OCI-LY3 (cell line): ENCODE measurements around the gene MACROD2.

Source experiments
- H2AFZ ChIP-seq: fragments of 200-600, 300-600 bp; shearing (Covaris generic); 2 replicates; pipeline ENCODE4 v1.6.0; 2014; ENCODE audit warnings: antibody characterized with exemption, low read depth, low read length
- H3K27ac ChIP-seq: fragments of 200-600, 300-600 bp; sonication (generic); 2 replicates; pipeline ENCODE4 v1.5.1; 2014; ENCODE audit warnings: mild to moderate bottlenecking, low read length, moderate library complexity, mixed read lengths
- H3K27me3 ChIP-seq: fragments of 200-600, 300-600 bp; sonication (generic); 2 replicates; pipeline ENCODE4 v1.6.1; 2014; ENCODE audit warnings: low read depth, low read length, mixed read lengths
- H3K36me3 ChIP-seq: fragments of 200-600, 300-600 bp; sonication (generic); replicated peaks from 2 replicates; pipeline ENCODE3; 2014; ENCODE audit warnings: low read depth, low read length, mixed read lengths
- H3K4me1 ChIP-seq: fragments of 300-600, 200-600 bp; sonication (generic); 2 replicates; pipeline ENCODE4 v1.6.1; 2014; ENCODE audit warnings: low read length, mixed read lengths
- H3K4me2 ChIP-seq: fragments of 200-600, 300-600 bp; sonication (generic); 2 replicates; pipeline ENCODE4 v1.6.1; 2014; ENCODE audit warnings: low read length, mixed read lengths
- H3K4me3 ChIP-seq: fragments of 300-600, 200-600 bp; sonication (generic); 2 replicates; pipeline ENCODE4 v1.5.1; 2014; ENCODE audit warnings: antibody characterized with exemption, mild to moderate bottlenecking, low read length, moderate library complexity
- H3K79me2 ChIP-seq: fragments of 300-600, 200-600 bp; shearing (Covaris generic); 2 replicates; pipeline ENCODE4 v1.6.1; 2014; ENCODE audit warnings: mild to moderate bottlenecking, low read length, mixed read lengths
- H3K9ac ChIP-seq: fragments of 300-600, 200-600 bp; shearing (Covaris generic); 2 replicates; pipeline ENCODE4 v1.6.0; 2014; ENCODE audit warnings: mild to moderate bottlenecking, low read length, moderate library complexity
- H3K9me3 ChIP-seq: fragments of 200-600, 300-600 bp; shearing (Covaris generic); 2 replicates; pipeline ENCODE4 v1.6.1; 2014; ENCODE audit warnings: low read length, mixed read lengths; ENCODE audit not compliant: insufficient read depth
- H4K20me1 ChIP-seq: fragments of 200-600, 300-600 bp; sonication (generic); 2 replicates; pipeline ENCODE4 v1.6.1; 2016; ENCODE audit warnings: low read length, mixed read lengths; ENCODE audit not compliant: insufficient read depth
- EZH2phosphoT487 ChIP-seq: fragments of 200-600 bp; shearing (Covaris generic); IDR thresholded peaks from 2 replicates; pipeline ENCODE4 v1.6.1; 2018; ENCODE audit warnings: antibody characterized with exemption, mixed run types, low read depth
- TF ChIP-seq, protein P1 (sequence below): fragments of 200-600, 300-600 bp; sonication (generic); IDR thresholded peaks from 2 replicates; pipeline ENCODE4 v1.5.1; 2014; ENCODE audit warnings: antibody characterized with exemption, low read length, low read depth

The MACROD2 gene

DNA sequence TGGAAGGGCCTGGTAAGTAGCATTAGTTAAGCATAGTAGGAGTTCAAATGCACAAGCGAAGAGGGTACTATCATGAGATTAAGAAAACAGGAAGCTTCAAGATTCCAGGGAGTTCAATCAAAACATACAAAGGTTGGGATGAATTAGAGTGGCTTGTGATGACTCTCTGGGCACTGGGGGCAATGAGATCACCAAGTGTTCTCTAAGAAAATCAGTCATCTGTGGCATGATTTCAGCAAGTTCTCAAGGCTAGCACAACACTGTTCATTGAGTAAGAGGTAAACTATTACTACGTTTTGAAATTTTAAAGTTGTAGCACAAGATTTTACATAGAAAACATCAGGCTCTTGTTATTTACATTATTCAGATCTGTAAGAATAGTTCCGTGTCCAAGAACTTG is 481.8 kb downstream of the MACROD2 start:
- Histone ChIP-seq H3K36me3 (no peaks in the 10 kb centered on the region), H3K9me3 (no peaks in the 10 kb centered on the region), H3K27me3 (no peaks in the 10 kb centered on the region), H2AFZ (no peak overlapping the region), H3K4me2 (no peak overlapping the region), H3K4me3 (no peak overlapping the region), H4K20me1 (no peaks in the 10 kb centered on the region), H3K9ac (no peak overlapping the region), H3K79me2 (no peaks in the 10 kb centered on the region), H3K27ac (no peak overlapping the region), H3K4me1 (no peaks in the 10 kb centered on the region)
- TF ChIP-seq EZH2phosphoT487: no peak
- TF ChIP-seq, protein P1, sequence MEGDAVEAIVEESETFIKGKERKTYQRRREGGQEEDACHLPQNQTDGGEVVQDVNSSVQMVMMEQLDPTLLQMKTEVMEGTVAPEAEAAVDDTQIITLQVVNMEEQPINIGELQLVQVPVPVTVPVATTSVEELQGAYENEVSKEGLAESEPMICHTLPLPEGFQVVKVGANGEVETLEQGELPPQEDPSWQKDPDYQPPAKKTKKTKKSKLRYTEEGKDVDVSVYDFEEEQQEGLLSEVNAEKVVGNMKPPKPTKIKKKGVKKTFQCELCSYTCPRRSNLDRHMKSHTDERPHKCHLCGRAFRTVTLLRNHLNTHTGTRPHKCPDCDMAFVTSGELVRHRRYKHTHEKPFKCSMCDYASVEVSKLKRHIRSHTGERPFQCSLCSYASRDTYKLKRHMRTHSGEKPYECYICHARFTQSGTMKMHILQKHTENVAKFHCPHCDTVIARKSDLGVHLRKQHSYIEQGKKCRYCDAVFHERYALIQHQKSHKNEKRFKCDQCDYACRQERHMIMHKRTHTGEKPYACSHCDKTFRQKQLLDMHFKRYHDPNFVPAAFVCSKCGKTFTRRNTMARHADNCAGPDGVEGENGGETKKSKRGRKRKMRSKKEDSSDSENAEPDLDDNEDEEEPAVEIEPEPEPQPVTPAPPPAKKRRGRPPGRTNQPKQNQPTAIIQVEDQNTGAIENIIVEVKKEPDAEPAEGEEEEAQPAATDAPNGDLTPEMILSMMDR: no peak

DNA sequence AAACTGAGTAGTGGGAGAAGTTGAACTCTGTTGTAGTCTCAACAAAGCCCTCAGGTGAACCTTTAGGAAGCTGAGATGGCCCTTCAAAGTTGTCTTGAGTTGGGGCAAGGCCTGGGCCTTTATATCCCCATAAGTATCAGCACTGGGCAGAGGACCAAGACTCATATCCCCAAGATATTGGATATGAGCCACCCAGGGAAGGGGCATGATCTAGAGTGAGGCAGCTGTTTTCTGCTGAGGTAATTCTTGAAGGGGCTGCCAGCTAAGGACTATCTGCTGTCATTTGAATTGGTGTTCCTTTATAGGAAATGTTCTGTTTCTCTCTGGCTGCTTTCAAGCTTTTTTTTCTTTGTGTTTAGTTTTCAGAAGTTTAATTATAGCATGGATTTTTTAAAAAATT is 482.8 kb downstream of the MACROD2 start:
- no peaks in the 10 kb centered on the region for H3K4me1 ChIP-seq
- no peaks in the 10 kb centered on the region for H4K20me1 ChIP-seq
- H2AFZ ChIP-seq: no peak overlapping the region
- TF ChIP-seq, protein P1: no peak
- TF ChIP-seq EZH2phosphoT487: no peak
- no peak overlapping the region for H3K9ac ChIP-seq
- H3K9me3 ChIP-seq: no peaks in the 10 kb centered on the region
- no peaks in the 10 kb centered on the region for H3K79me2 ChIP-seq
- H3K27me3 ChIP-seq: no peaks in the 10 kb centered on the region
- no peak overlapping the region for H3K4me3 ChIP-seq
- no peak overlapping the region for H3K27ac ChIP-seq
- H3K4me2 ChIP-seq: no peak overlapping the region
- no peaks in the 10 kb centered on the region for H3K36me3 ChIP-seq

DNA sequence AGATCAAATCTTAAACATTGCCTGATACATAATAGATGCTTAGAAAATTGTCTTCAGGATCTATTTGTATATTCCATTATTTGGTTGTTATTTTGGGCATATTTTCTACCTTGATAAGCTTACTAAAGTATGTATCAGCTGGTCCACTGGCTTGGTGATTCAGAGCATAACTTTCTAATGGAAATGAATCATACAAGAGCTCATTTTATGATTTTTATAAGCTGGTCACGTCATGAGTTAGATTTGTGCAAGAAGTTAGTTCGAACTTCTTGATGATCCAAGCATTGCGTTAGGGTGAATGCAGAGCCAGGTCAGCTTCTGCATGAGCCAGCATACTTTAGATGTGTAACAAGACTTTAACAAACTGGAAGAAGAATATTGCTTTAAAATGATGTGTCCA is 486.5 kb downstream of the MACROD2 start:
- no peaks in the 10 kb centered on the region for H3K4me1 ChIP-seq
- no peaks in the 10 kb centered on the region for H4K20me1 ChIP-seq
- H3K27me3 ChIP-seq: no peaks in the 10 kb centered on the region
- H3K4me3 ChIP-seq: no peak overlapping the region
- H3K36me3 ChIP-seq: no peaks in the 10 kb centered on the region
- H3K9me3 ChIP-seq: no peaks in the 10 kb centered on the region
- no peak overlapping the region for H3K4me2 ChIP-seq
- TF ChIP-seq, protein P1: no peak
- no peak for TF ChIP-seq EZH2phosphoT487
- no peak overlapping the region for H2AFZ ChIP-seq
- no peaks in the 10 kb centered on the region for H3K79me2 ChIP-seq
- H3K9ac ChIP-seq: no peak overlapping the region
- no peak overlapping the region for H3K27ac ChIP-seq

DNA sequence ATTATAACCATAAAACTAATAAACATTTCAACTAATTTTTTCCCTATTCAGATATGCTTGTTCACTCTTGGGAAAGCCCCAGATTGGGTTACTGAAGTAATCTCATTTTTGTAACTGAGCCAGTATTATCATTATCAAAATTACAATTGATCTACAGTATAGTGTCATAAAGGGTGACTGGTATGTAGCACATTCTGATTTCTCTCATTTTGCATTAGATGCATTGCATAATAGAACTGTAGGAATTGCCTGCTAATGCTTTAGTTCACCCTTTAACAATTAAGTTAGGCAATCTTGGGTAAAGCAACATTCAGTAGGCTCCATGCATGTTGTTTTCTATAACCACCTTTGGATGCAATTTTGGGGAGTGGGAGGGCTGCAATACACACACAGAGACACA is 492.9 kb downstream of the MACROD2 start:
- H3K27me3 ChIP-seq: no peaks in the 10 kb centered on the region
- H3K79me2 ChIP-seq: no peaks in the 10 kb centered on the region
- no peak overlapping the region for H3K4me2 ChIP-seq
- TF ChIP-seq EZH2phosphoT487: no peak
- TF ChIP-seq, protein P1: no peak
- no peaks in the 10 kb centered on the region for H3K9me3 ChIP-seq
- no peaks in the 10 kb centered on the region for H4K20me1 ChIP-seq
- H3K36me3 ChIP-seq: no peaks in the 10 kb centered on the region
- no peak overlapping the region for H3K4me3 ChIP-seq
- peaks cover 18% of the 10 kb centered on the region for H3K4me1 ChIP-seq
- no peak overlapping the region for H3K27ac ChIP-seq
- H3K9ac ChIP-seq: no peak overlapping the region
- no peak overlapping the region for H2AFZ ChIP-seq
